Measurements from ENCODE around the gene SIGLEC15.
"Not testable (repeated sequence)": the region's sequence is repeated elsewhere in the genome, so short reads cannot be mapped to it uniquely, and the experiment has no call there.

SIGLEC15 gene

GRCh38 chr18:45825258-45826044, at the start of gene SIGLEC15:
Gene SIGLEC15 (plus strand): TSS chr18:45825675. CDS start chr18:45825729, 54 bp downstream.
- no peak for DNase-seq

- no peak for DNase-seq
These were observed 49.7 kb upstream of the SIGLEC15 start for GRCh38 chr18:45775743-45776142.

- no peak for DNase-seq
These were observed 48.1 kb upstream of the SIGLEC15 start for GRCh38 chr18:45777393-45777792.

GRCh38 chr18:45780568-45780967, 44.9 kb upstream of the SIGLEC15 start:
- no peak for DNase-seq

- no peak for DNase-seq
These were observed 42.8 kb upstream of the SIGLEC15 start for GRCh38 chr18:45782662-45783061.

GRCh38 chr18:45783097-45784075, 42.1 kb upstream of the SIGLEC15 start:
- DNase-seq, result no peak

- no peak for DNase-seq
These were observed 40.3 kb upstream of the SIGLEC15 start for GRCh38 chr18:45785134-45785533.

GRCh38 chr18:45786941-45787340, 38.5 kb upstream of the SIGLEC15 start:
- DNase-seq, result no peak

- no peak for DNase-seq
These were observed 38.1 kb upstream of the SIGLEC15 start for GRCh38 chr18:45787346-45787745.

- no peak for DNase-seq
These were observed 36.6 kb upstream of the SIGLEC15 start for GRCh38 chr18:45788861-45789260.

GRCh38 chr18:45792506-45793263, 32.8 kb upstream of the SIGLEC15 start:
- no peak for DNase-seq

- no peak for DNase-seq
These were observed 32.1 kb upstream of the SIGLEC15 start for GRCh38 chr18:45793264-45793965.

GRCh38 chr18:45801416-45802004, 24.0 kb upstream of the SIGLEC15 start:
- DNase-seq, result no peak

GRCh38 chr18:45802814-45803492, 22.5 kb upstream of the SIGLEC15 start:
- no peak for DNase-seq

- no peak for DNase-seq
These were observed 19.9 kb upstream of the SIGLEC15 start for GRCh38 chr18:45805551-45805950.

- DNase-seq, result no peak
These were observed 19.2 kb upstream of the SIGLEC15 start for GRCh38 chr18:45806226-45806625.

- DNase-seq, result not testable (repeated sequence)
These were observed 18.3 kb upstream of the SIGLEC15 start for GRCh38 chr18:45807144-45807543.

- DNase-seq, result not testable (repeated sequence)
These were observed 10.7 kb upstream of the SIGLEC15 start for GRCh38 chr18:45814733-45815132.

GRCh38 chr18:45817543-45817942, 7.9 kb upstream of the SIGLEC15 start:
- DNase-seq, result no peak

GRCh38 chr18:45818765-45819164, 6.7 kb upstream of the SIGLEC15 start:
- not testable (repeated sequence) for DNase-seq
